Measurements from ENCODE around the gene PALM. TPM values are rescaled to one million over a fixed set of nuclear protein-coding genes. Genes with fewer than 3 reads are reported as not detected.

The PALM gene
- polyA plus RNA-seq, 2 of the 4 experiments (the other 2 are of a cell fraction), result 3.0 to 15.7 TPM

DNA sequence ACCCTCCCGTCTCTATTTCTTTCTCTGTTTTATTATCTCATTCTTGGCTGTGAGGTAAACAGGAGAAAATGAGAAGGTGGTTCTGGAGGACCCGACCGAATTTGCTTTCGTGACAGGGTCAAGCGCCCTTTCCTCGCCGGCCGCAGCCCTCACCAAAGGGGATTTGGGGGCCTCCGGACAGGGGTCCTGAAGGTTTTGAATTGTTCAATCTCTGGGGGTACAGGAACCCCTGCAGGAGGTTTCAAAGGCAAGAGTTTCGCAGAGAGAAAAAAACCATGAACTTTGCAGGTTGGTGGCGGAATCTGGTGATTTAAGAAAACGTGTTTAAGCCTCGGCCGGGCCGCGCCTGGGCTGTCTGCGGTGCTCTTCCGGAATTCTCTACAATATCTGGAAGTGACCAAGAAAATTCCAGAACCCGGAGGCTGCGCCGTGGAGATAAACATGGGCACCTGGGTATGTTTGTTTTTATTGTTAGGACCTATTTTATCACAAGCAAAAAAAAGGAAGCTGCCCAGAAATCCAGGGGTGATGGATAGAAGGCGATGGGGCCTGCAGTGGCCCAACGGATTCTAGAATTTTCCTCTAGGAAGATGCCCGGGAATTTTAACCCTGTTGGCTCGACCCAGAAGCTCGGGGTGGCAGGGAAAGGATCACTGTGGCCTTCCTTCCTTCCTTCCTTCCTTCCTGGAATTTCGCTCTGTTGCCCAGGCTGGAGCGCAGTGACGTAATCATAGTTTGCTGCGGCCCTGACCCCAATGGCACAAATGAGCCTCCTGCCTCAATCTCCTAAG, 74.3 kb downstream of the PALM start:
- H3K27ac ChIP-seq, result peak overlapping the region; percentile 98 to 100
- H3K4me3 ChIP-seq, result peak overlapping the region; percentile 58
- no peaks in the 10 kb centered on the region for H3K9me3 ChIP-seq
- WGBS (ENCODE audit: missing lambda C conversion rate), result 1% methylated on average over 30 of the region's 30 CpGs
- ChIA-PET CTCF (interaction anchor here (1.8 to 2.1 kb wide), 2 partner anchors 8 to 12 kb away, joined by 3 to 7 read pairs; no protein-coding TSS in a partner anchor), POLR2A (interaction anchor here (0.6 to 2.0 kb wide), 3 partner anchors 17 to 30 kb away, joined by 3 to 16 read pairs (median 9); no protein-coding TSS in a partner anchor)
- FAIRE-seq, result no peak
- ATAC-seq, result peak in 1 of 2 experiments; percentile 34; a peak in 3 of 6 replicates
- H3K4me1 ChIP-seq, result peaks cover 30% of the 10 kb centered on the region
- DNase-seq (ENCODE audit: low read depth in 1 of 2, low spot score in 1 of 2), result peak; percentile 0 to 75
- H3K4me2 ChIP-seq, result peak overlapping the region; percentile 74
- TF ChIP-seq, protein P1, sequence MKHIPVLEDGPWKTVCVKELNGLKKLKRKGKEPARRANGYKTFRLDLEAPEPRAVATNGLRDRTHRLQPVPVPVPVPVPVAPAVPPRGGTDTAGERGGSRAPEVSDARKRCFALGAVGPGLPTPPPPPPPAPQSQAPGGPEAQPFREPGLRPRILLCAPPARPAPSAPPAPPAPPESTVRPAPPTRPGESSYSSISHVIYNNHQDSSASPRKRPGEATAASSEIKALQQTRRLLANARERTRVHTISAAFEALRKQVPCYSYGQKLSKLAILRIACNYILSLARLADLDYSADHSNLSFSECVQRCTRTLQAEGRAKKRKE (CRISPR knock-in tag; IDR thresholded peaks at IDR 0.05; ENCODE audit: low read depth), result 0 out of 2 replicates have a peak, but pooled peaks have one; percentile 13
- TF ChIP-seq, protein P2, sequence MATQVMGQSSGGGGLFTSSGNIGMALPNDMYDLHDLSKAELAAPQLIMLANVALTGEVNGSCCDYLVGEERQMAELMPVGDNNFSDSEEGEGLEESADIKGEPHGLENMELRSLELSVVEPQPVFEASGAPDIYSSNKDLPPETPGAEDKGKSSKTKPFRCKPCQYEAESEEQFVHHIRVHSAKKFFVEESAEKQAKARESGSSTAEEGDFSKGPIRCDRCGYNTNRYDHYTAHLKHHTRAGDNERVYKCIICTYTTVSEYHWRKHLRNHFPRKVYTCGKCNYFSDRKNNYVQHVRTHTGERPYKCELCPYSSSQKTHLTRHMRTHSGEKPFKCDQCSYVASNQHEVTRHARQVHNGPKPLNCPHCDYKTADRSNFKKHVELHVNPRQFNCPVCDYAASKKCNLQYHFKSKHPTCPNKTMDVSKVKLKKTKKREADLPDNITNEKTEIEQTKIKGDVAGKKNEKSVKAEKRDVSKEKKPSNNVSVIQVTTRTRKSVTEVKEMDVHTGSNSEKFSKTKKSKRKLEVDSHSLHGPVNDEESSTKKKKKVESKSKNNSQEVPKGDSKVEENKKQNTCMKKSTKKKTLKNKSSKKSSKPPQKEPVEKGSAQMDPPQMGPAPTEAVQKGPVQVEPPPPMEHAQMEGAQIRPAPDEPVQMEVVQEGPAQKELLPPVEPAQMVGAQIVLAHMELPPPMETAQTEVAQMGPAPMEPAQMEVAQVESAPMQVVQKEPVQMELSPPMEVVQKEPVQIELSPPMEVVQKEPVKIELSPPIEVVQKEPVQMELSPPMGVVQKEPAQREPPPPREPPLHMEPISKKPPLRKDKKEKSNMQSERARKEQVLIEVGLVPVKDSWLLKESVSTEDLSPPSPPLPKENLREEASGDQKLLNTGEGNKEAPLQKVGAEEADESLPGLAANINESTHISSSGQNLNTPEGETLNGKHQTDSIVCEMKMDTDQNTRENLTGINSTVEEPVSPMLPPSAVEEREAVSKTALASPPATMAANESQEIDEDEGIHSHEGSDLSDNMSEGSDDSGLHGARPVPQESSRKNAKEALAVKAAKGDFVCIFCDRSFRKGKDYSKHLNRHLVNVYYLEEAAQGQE (IDR thresholded peaks at IDR 0.05), result no peak
- TF ChIP-seq RARB (CRISPR knock-in tag; IDR thresholded peaks at IDR 0.05) (no peak), MYC (IDR thresholded peaks at IDR 0.05; ENCODE audit: borderline replicate concordance, low read length) (no peak), CHD2 (IDR thresholded peaks at IDR 0.05; ENCODE audit: low read length, partially characterized antibody) (no peak), ZSCAN20 (CRISPR knock-in tag; IDR thresholded peaks at IDR 0.05) (no peak), EHF (CRISPR knock-in tag; IDR thresholded peaks at IDR 0.05) (no peak), POLR2AphosphoS2 (conservative IDR thresholded peaks at IDR 0.05; ENCODE audit: low read length) (no peak), HOXB5 (CRISPR knock-in tag; IDR thresholded peaks at IDR 0.05) (no peak), NR3C1 (IDR thresholded peaks at IDR 0.05) (no peak), MAZ (IDR thresholded peaks at IDR 0.05; ENCODE audit: borderline replicate concordance, low read depth, low read length) (no peak), NPAS2 (CRISPR knock-in tag; IDR thresholded peaks at IDR 0.05; ENCODE audit: borderline replicate concordance) (no peak), EHMT2 (IDR thresholded peaks at IDR 0.05; ENCODE audit: low read depth) (no peak), EP300 (IDR thresholded peaks at IDR 0.05) (no peak), HOXB13 (CRISPR knock-in tag; IDR thresholded peaks at IDR 0.05; ENCODE audit: low read depth) (no peak), RCOR1 (IDR thresholded peaks at IDR 0.05; ENCODE audit: low read depth, low read length) (no peak), PHF8 (IDR thresholded peaks at IDR 0.05; ENCODE audit: borderline replicate concordance, low read depth) (no peak), BHLHE40 (IDR thresholded peaks at IDR 0.05; ENCODE audit: low read depth, low read length) (no peak), CBX8 (IDR thresholded peaks at IDR 0.05) (no peak), ZNF302 (CRISPR knock-in tag; IDR thresholded peaks at IDR 0.05) (no peak), MAFK (IDR thresholded peaks at IDR 0.05; ENCODE audit: partially characterized antibody) (no peak), CEBPB (IDR thresholded peaks at IDR 0.05) (peak in 1 of 2 experiments; percentile 56; a peak in 1 of 4 replicates), HOXA7 (CRISPR knock-in tag; IDR thresholded peaks at IDR 0.05) (no peak), JUN (IDR thresholded peaks at IDR 0.05) (peak; percentile 0 to 65; a peak in 4 of 5 replicates), CHD4 (IDR thresholded peaks at IDR 0.05; ENCODE audit: borderline replicate concordance) (no peak), POLR2A (IDR thresholded peaks at IDR 0.05; ENCODE audit: low read length) (no peak), HDAC2 (IDR thresholded peaks at IDR 0.05) (no peak), JUNB (IDR thresholded peaks at IDR 0.05) (no peak), RFX5 (IDR thresholded peaks at IDR 0.05) (0 out of 2 replicates have a peak, but pooled peaks have one; percentile 18), GATA3 (IDR thresholded peaks at IDR 0.05; ENCODE audit: borderline replicate concordance) (no peak), RAD21 (conservative IDR thresholded peaks at IDR 0.05 in 1 of 2, IDR thresholded peaks at IDR 0.05 in 1 of 2) (no peak)
- TF ChIP-seq, protein P3, sequence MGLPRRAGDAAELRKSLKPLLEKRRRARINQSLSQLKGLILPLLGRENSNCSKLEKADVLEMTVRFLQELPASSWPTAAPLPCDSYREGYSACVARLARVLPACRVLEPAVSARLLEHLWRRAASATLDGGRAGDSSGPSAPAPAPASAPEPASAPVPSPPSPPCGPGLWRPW (IDR thresholded peaks at IDR 0.05), result no peak
- TF ChIP-seq, protein P4, sequence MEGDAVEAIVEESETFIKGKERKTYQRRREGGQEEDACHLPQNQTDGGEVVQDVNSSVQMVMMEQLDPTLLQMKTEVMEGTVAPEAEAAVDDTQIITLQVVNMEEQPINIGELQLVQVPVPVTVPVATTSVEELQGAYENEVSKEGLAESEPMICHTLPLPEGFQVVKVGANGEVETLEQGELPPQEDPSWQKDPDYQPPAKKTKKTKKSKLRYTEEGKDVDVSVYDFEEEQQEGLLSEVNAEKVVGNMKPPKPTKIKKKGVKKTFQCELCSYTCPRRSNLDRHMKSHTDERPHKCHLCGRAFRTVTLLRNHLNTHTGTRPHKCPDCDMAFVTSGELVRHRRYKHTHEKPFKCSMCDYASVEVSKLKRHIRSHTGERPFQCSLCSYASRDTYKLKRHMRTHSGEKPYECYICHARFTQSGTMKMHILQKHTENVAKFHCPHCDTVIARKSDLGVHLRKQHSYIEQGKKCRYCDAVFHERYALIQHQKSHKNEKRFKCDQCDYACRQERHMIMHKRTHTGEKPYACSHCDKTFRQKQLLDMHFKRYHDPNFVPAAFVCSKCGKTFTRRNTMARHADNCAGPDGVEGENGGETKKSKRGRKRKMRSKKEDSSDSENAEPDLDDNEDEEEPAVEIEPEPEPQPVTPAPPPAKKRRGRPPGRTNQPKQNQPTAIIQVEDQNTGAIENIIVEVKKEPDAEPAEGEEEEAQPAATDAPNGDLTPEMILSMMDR (IDR thresholded peaks at IDR 0.05), result no peak
- TF ChIP-seq, protein P5, sequence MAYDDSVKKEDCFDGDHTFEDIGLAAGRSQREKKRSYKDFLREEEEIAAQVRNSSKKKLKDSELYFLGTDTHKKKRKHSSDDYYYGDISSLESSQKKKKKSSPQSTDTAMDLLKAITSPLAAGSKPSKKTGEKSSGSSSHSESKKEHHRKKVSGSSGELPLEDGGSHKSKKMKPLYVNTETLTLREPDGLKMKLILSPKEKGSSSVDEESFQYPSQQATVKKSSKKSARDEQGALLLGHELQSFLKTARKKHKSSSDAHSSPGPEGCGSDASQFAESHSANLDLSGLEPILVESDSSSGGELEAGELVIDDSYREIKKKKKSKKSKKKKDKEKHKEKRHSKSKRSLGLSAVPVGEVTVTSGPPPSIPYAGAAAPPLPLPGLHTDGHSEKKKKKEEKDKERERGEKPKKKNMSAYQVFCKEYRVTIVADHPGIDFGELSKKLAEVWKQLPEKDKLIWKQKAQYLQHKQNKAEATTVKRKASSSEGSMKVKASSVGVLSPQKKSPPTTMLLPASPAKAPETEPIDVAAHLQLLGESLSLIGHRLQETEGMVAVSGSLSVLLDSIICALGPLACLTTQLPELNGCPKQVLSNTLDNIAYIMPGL (CRISPR knock-in tag; IDR thresholded peaks at IDR 0.05; ENCODE audit: borderline replicate concordance), result no peak

Measured in A549 (cell line).